ENCODE data around the gene TUBA1C.

DNA sequence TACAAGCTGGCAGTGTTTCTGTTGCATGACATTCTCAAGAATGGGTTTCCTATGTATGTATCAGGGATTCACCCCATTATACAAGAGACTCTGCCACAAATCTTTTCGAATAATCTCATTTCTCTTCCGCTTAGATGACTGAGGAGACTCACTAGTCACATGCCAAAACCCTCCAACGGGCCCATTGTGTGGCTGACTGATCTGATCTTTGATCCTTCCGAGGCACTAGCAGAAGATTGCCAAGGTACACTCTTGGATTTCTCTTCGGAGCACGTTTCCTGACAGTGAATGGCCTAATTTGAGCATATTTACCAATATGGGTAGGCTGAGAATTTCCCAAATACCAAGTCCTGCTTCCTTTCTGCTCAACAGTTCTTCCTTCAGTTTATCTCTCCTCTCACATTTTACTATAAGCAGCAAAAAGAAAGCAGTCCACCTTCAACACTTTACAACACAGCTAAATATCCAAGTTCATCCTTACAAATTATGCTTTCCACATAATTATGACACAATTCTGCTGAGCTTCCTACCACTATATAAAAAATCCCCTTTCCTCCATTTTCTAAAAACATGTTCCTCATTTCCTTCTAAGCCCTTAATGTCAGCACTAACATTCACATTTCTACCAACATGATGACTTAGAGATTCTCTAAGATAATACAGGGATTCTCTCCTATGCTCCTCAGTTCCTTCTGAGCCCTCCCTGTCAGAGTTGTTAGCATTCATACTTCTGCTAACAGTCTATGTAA, 41.1 kb downstream of the TUBA1C start:
- no peak for TF ChIP-seq CTCF (IDR thresholded peaks at IDR 0.05)
- no peak for TF ChIP-seq POLR2A (IDR thresholded peaks at IDR 0.05)
